ENCODE measurements around the gene EDC3. TPM values are rescaled to one million over a fixed set of nuclear protein-coding genes. Genes with fewer than 3 reads are reported as not detected.

The EDC3 gene
- total RNA-seq, 1 donor from 2014 or later: 42.9 TPM

DNA sequence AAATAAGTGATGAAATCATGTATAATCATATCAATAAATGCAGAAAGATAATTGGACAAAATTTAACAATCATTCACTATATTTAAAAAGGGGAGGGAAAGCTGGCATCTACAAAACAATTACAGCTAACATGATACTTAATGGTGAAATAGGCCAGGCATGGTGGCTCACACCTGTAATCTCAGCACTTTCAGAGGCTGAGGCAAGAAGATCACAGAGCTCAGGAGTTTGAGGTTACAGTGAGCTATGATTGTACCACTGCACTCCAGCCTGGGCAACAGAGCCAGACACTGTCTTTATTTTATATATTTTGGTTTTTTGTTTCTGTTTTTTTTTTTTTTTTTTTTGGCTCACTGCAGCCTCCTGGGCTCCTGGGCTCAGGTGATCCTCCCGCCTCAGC lies 12.1 kb downstream of the EDC3 start:
- Mint-ChIP-seq H3K9me3 (ENCODE audit: unreplicated experiment) (peaks cover 7% of the 10 kb centered on the region), H3K27ac (ENCODE audit: unreplicated experiment) (no peak overlapping the region), H3K27me3 (ENCODE audit: unreplicated experiment) (no peaks in the 10 kb centered on the region), H3K36me3 (ENCODE audit: unreplicated experiment) (peaks cover 28% of the 10 kb centered on the region), H3K4me3 (ENCODE audit: unreplicated experiment) (no peak overlapping the region), H3K4me1 (ENCODE audit: unreplicated experiment) (peaks cover 1% of the 10 kb centered on the region)
- DNase-seq (ENCODE audit: extremely low spot score, unreplicated experiment): no peak
- no peak for TF ChIP-seq CTCF (IDR thresholded peaks at IDR 0.05)

DNA sequence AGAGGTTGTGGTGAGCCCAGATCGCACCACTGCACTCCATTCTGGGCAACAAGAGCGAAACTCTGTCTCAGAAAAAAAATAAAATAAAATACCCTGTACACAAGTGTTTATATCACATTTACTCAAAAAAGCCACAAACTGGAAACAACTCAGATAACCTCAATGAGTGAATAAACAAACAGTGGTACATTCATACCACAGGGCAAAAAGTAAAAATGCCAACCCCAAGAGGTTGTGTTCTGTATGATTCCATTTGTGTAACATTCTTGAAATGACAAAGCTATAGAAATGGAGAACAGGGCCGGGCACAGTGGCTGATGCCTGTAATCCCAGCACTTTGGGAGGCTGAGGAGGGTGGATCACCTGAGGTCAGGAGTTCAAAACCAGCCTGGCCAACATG lies 12.9 kb downstream of the EDC3 start:
- H3K4me3 Mint-ChIP-seq (ENCODE audit: unreplicated experiment): no peak overlapping the region
- peaks cover 7% of the 10 kb centered on the region for H3K9me3 Mint-ChIP-seq (ENCODE audit: unreplicated experiment)
- peaks cover 28% of the 10 kb centered on the region for H3K36me3 Mint-ChIP-seq (ENCODE audit: unreplicated experiment)
- DNase-seq (ENCODE audit: extremely low spot score, unreplicated experiment): no peak
- no peak overlapping the region for H3K27ac Mint-ChIP-seq (ENCODE audit: unreplicated experiment)
- peaks cover 1% of the 10 kb centered on the region for H3K4me1 Mint-ChIP-seq (ENCODE audit: unreplicated experiment)
- TF ChIP-seq CTCF (IDR thresholded peaks at IDR 0.05): no peak
- H3K27me3 Mint-ChIP-seq (ENCODE audit: unreplicated experiment): no peaks in the 10 kb centered on the region

DNA sequence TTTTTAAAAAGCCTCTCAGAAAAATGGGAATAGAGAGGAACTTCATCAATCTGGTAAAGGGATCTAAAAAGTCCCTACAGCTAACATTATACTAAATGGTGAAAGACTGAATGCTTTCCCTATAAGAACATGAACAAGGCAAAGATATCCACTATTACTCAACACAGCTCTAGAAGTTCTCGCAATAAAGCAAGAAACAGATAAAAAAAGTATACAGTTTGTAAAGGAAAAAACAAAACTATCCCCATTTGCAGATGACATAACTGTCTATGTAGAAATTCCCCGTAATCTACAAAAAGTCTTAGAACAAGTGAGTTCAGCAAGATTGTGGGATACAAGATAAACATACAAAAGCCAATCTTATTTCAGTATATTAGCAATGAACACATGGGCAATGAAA lies 15.4 kb downstream of the EDC3 start:
- Mint-ChIP-seq H3K36me3 (ENCODE audit: unreplicated experiment) (peaks cover 25% of the 10 kb centered on the region), H3K4me1 (ENCODE audit: unreplicated experiment) (peaks cover 1% of the 10 kb centered on the region), H3K27me3 (ENCODE audit: unreplicated experiment) (no peaks in the 10 kb centered on the region), H3K27ac (ENCODE audit: unreplicated experiment) (no peak overlapping the region), H3K9me3 (ENCODE audit: unreplicated experiment) (peaks cover 7% of the 10 kb centered on the region), H3K4me3 (ENCODE audit: unreplicated experiment) (no peak overlapping the region)
- DNase-seq (ENCODE audit: extremely low spot score, unreplicated experiment): no peak
- TF ChIP-seq CTCF (IDR thresholded peaks at IDR 0.05): no peak

DNA sequence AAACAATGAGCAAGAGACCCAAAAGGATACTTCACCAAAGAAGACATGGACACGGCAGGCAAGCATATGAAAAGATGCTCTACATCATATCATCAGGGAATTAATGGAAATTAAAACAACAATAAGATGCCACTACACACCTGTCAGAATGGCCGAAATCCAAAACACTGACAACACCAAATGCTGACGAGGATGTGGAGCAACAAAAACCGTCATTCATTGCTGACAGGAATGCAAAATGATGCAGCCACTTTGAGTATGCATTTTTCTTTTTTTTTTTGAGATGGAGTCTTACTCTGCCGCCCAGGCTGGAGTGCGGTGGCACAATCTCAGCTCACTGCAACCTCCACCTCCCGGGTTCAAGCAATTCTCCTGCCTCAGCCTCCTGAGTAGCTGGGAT lies 19.0 kb downstream of the EDC3 start:
- H3K27ac Mint-ChIP-seq (ENCODE audit: unreplicated experiment): no peak overlapping the region
- H3K9me3 Mint-ChIP-seq (ENCODE audit: unreplicated experiment): no peaks in the 10 kb centered on the region
- H3K36me3 Mint-ChIP-seq (ENCODE audit: unreplicated experiment): peaks cover 23% of the 10 kb centered on the region
- H3K27me3 Mint-ChIP-seq (ENCODE audit: unreplicated experiment): no peaks in the 10 kb centered on the region
- H3K4me1 Mint-ChIP-seq (ENCODE audit: unreplicated experiment): peaks cover 1% of the 10 kb centered on the region
- DNase-seq (ENCODE audit: extremely low spot score, unreplicated experiment): no peak
- TF ChIP-seq CTCF (IDR thresholded peaks at IDR 0.05): no peak
- H3K4me3 Mint-ChIP-seq (ENCODE audit: unreplicated experiment): no peak overlapping the region

- Mint-ChIP-seq H3K36me3 (ENCODE audit: unreplicated experiment) (peaks cover 28% of the 10 kb centered on the region), H3K27me3 (ENCODE audit: unreplicated experiment) (no peaks in the 10 kb centered on the region), H3K4me3 (ENCODE audit: unreplicated experiment) (no peak overlapping the region), H3K4me1 (ENCODE audit: unreplicated experiment) (no peaks in the 10 kb centered on the region), H3K9me3 (ENCODE audit: unreplicated experiment) (no peaks in the 10 kb centered on the region), H3K27ac (ENCODE audit: unreplicated experiment) (no peak overlapping the region)
- no peak for DNase-seq (ENCODE audit: extremely low spot score, unreplicated experiment)
- TF ChIP-seq CTCF (IDR thresholded peaks at IDR 0.05): no peak
Measured at GRCh38 chr15:74674161-74674560, 21.7 kb downstream of the EDC3 start.
